ENCODE data around the gene RPRD2. TPM values are rescaled to one million over a fixed set of nuclear protein-coding genes. Genes with fewer than 3 reads are reported as not detected.

Gene RPRD2
- total RNA-seq, 2 donors from 2014 or later: 23.1 to 26.0 TPM

DNA sequence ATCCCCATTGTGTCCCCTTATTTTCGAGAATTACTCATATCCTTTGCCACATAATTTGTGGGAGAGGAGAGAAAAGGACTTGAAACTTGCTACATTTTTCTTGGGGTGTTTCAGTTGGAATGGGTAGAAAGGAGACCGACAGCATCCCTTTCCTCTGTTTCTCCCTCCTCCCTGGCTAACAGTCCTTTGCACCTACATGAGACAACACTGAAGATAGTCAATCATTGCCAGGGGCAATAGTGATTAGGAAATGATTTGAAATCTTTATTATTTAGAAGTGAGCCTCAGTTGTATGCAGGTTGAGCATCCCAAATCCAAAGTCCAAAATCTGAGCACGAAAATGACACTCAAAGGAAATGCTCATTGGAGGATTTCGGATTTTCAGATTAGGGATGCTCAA lies 115.4 kb downstream of the RPRD2 start:
- no peak for ATAC-seq
- no peaks in the 10 kb centered on the region for H3K9me3 Mint-ChIP-seq
- no peak for DNase-seq (ENCODE audit: low spot score in 2 of 2)
- H3K27ac Mint-ChIP-seq: no peak overlapping the region
- no peaks in the 10 kb centered on the region for H3K36me3 Mint-ChIP-seq

DNA sequence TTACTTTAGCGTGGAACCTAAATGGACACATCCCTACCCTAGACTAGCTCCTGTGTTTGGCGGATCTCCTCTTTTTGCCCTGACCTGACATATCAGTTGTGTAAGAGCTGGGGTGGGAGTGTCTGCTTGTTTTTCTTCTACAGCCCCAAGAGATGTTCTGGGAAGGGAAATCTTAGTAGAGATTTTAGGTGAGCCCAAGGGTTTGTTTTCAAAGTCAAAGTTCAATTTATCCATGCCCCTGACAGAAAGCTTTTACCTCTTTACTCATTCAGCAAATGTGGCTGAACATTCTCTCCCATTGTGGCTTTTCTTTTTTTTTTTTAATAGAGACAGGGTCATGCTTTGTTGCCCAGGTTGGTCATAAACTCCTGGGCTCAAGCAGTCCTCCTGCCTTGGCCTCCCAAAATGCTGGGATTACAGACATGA lies 116.0 kb downstream of the RPRD2 start:
- no peak for DNase-seq (ENCODE audit: low spot score in 2 of 2)
- no peaks in the 10 kb centered on the region for H3K36me3 Mint-ChIP-seq
- no peaks in the 10 kb centered on the region for H3K9me3 Mint-ChIP-seq
- ATAC-seq: no peak
- no peak overlapping the region for H3K27ac Mint-ChIP-seq

DNA sequence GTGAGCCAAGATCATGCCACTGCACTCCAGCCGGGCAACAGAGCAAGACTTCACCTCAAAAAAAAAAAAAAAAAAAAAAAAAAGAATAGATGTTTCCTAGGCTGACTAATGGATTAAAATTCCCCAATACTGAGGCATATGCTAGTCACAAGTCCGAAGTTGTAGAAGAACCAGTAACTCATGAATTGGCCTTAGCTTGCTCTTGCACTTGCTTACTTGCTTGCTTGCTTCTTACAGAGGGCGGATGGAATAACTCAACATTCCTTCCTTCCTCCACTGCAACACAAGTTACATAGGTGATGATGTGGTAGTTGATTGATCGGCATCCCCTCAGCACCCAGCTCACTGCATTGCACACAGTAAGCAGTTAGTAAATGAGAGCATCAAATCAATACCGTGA lies 120.5 kb downstream of the RPRD2 start:
- H3K9me3 Mint-ChIP-seq: no peaks in the 10 kb centered on the region
- ATAC-seq (no peak), DNase-seq (ENCODE audit: low spot score in 2 of 2) (no peak)
- peaks cover 14 to 16% of the 10 kb centered on the region in 2 donors for H3K36me3 Mint-ChIP-seq
- H3K27ac Mint-ChIP-seq: peak overlapping the region in 1 of 2 donors; percentile 5

DNA sequence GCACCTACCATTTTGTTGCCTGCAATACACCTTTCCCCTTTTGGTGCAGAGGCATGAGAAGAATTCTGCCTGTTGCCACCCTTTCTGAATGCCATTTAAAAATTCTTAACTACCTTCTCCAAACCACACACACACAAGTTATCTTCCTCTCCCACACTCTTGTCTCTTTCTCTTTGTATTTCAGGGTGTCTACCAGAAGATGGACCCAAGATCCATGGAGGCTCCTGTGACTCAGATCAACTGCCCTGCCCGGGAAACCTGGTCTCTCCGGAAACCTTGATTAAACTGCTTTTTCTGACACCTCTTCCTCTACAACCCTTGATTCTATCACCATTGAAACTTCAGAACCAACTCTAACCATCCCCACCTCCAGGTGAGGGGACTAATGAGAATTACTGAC lies 120.9 kb downstream of the RPRD2 start:
- Mint-ChIP-seq H3K36me3 (peaks cover 14 to 17% of the 10 kb centered on the region in 2 donors), H3K9me3 (no peaks in the 10 kb centered on the region), H3K27ac (peak overlapping the region in 1 of 2 donors; percentile 5)
- ATAC-seq (no peak), DNase-seq (ENCODE audit: low spot score in 2 of 2) (no peak)

DNA sequence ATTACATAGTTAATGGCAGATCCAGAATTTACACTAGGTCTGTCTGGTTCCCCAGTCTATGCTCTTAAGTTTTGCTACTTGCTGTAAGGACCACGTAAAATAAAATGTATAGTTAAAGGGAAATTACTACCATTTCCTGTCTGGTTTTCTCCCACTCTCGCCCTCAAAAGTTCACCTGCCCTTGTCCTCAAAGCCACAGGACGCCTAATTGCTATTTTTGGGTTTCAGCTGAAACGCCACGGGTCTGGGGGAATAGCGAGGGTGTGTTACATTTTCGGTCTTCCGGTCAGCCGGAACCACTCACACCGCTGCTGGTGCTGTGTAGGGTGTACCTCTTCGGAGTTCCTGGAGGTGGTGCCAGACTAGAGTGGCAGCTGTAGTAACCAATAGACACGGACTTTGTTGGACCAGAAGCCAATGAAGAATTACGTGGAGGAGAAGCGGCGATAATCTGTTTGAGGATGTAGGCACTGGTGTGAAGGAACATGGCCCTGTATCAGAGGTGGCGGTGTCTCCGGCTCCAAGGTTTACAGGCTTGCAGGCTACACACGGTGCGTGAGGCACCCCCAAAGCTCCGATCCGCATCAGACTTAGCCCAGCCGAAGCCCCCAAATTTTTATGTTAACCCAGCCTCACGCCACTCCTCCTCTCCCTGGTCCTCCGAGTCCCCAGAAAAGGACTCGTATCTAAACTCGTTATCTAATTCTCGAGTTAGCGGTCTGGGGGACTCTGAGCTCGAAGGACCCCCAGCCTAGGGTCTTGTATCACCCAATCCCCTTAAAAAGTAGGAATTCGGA lies 123.2 kb downstream of the RPRD2 start, which contains the start of gene TARS2:
TSS of gene TARS2 (plus strand) at position 454 of the 797 bp plus-strand sequence. CDS start at position 486, 32 bp downstream.
- ATAC-seq (peak; percentile 100), DNase-seq (ENCODE audit: low spot score in 2 of 2) (peak; percentile 97)
- Mint-ChIP-seq H3K9me3 (no peaks in the 10 kb centered on the region), H3K36me3 (peaks cover 22 to 26% of the 10 kb centered on the region in 2 donors), H3K27ac (peak within 1 kb of the TSS; percentile 97 to 99)

DNA sequence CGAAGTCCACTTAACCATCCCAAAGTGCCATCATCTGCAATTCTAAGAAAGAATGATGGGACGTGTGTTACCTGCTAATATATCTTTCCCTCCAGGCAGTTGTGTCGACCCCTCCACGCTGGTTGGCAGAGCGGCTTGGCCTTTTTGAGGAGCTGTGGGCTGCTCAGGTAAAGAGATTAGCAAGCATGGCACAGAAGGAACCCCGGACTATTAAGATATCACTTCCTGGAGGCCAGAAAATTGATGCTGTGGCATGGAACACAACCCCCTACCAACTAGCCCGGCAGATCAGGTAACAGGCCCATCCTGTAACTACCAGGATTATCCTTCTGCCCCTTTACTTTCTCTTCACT lies 123.8 kb downstream of the RPRD2 start:
- DNase-seq (ENCODE audit: low spot score in 2 of 2) (no peak), ATAC-seq (no peak)
- H3K36me3 Mint-ChIP-seq: peaks cover 22 to 30% of the 10 kb centered on the region in 2 donors
- peak overlapping the region; percentile 97 to 99 for H3K27ac Mint-ChIP-seq
- H3K9me3 Mint-ChIP-seq: no peaks in the 10 kb centered on the region

DNA sequence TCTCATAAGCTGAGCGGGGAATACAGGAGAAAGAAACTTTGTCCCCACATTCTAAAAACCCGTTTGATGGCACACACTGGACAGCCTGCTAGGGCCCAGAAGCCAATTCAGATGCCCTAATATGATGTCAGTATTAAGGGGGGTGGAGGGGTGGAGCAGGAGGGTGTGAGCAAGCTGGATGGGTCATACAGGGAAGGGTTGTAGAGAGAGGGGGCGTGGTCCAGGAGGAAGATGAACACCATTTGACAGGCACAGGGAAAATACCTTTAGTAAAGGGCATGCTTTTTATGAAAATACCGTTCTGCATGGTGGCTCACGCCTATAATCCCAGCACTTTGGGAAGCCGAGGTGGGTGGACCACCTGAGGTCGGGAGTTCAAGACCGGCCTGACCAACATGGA lies 129.2 kb downstream of the RPRD2 start:
- ATAC-seq (peak in 1 of 2 donors; percentile 71), DNase-seq (ENCODE audit: low spot score in 2 of 2) (no peak)
- Mint-ChIP-seq H3K27ac (no peak overlapping the region), H3K9me3 (no peaks in the 10 kb centered on the region), H3K36me3 (peaks cover 14 to 16% of the 10 kb centered on the region in 2 donors)

DNA sequence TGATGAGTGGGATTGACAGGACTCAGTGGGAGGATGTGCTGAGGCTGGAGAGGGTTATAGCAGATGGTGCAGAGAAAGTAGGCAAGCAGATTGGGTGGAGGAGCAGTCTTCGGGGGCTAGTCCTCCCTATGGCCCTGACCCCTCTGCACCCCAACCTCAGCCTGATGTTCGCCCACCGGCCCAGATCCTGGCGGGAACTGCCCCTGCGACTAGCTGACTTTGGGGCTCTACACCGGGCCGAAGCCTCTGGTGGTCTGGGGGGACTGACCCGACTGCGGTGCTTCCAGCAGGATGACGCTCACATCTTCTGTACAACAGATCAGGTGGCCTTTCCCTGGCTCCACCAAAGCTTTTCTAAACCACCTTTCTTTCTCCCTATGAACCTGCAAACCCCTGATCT lies 134.4 kb downstream of the RPRD2 start:
- no peaks in the 10 kb centered on the region for H3K9me3 Mint-ChIP-seq
- no peak for DNase-seq (ENCODE audit: low spot score in 2 of 2)
- H3K36me3 Mint-ChIP-seq: no peaks in the 10 kb centered on the region
- no peak overlapping the region for H3K27ac Mint-ChIP-seq
- no peak for ATAC-seq

DNA sequence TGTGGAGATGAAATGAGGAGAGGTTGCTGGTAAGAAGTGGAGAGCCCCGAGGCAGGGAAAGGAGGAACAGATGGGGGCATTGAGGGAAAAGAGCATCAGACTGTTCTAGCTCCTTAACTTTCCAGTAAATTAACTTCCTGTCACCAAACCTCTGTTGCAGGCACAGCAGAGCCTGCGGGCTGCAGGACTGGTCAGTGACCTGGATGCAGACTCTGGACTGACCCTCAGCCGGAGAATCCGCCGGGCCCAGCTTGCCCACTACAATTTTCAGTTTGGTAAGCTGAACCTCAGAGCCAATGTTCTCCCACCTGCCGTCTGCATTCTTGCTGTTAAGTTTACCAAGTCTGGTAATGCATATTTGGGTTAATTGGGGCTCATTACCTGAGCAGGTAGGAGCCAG lies 141.5 kb downstream of the RPRD2 start:
- no peak for ATAC-seq
- Mint-ChIP-seq H3K9me3 (no peaks in the 10 kb centered on the region), H3K27ac (peak overlapping the region; percentile 12 to 39), H3K36me3 (no peaks in the 10 kb centered on the region)
- no peak for DNase-seq (ENCODE audit: low spot score in 2 of 2)

DNA sequence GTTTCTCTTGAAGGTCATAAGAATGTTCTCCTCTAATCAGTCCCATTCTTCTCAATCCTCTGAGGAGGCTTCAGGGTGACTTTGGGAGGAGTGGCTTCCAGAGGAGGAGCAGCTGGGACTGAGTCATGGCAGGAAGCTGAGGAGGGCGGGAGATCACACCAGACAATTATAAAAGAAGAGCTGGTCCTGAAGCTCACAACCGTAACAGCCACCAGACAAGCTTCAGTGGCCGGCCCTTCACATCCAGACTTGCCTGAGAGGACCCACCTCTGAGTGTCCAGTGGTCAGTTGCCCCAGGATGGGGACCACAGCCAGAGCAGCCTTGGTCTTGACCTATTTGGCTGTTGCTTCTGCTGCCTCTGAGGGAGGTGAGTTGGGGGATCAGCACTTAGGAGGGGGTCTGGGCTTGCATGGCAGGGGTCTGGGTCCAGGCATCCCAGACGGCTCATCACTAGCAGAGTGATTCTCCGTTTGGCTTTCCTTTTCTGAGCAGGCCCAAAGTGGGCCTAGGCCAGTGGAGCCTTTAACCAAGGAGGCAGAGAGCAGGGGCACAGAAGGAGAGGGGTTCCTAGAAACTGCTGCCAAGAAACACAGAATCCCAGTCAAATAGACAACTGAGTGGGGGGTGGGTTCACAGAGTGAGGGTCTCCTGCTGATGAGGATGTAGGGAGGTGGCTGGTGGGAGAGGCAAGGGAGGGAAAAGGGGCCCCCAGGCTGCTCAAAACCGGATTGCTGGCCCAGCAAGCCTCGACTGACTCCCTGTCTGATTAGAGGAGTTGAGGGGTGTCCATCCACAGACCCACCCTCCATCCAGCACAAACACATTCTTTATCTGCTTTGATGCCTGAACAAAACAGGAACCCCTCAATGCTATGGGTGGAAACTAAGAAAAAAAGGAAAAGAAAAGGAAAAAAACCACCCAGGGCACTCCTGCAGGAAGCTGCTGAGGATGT lies 144.2 kb downstream of the RPRD2 start, which contains the start of gene ECM1:
TSS of gene ECM1 (plus strand) at position 198 of the 953 bp plus-strand sequence. CDS start at position 299, 101 bp downstream.
- Mint-ChIP-seq H3K36me3 (no peaks in the 10 kb centered on the region), H3K27ac (peak within 1 kb of the TSS; percentile 52 to 75), H3K9me3 (no peaks in the 10 kb centered on the region)
- DNase-seq (ENCODE audit: low spot score in 2 of 2): no peak
- peak in 1 of 2 donors; percentile 39 for ATAC-seq

DNA sequence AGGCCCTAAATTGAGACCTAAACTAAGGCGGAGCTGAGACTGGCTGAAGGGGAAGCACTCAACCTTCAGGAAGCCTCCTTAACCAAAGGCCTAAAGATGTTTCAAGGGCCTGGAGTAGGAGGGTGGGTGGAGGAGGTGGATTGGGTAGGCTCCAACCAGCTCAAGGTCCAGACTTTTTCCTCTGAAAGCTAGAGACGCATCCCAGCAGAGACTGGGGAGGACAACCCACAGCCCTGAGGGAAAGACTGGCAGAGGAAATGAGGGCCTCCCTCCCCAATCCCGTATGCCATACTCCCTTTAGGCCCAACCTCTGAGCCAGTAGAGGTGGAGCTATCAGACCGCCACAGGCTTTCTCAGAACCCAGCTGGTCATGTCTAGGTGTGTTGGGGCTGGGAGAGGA lies 145.0 kb downstream of the RPRD2 start:
- no peaks in the 10 kb centered on the region for H3K9me3 Mint-ChIP-seq
- peak overlapping the region; percentile 1 to 52 for H3K27ac Mint-ChIP-seq
- ATAC-seq (no peak), DNase-seq (ENCODE audit: low spot score in 2 of 2) (no peak)
- no peaks in the 10 kb centered on the region for H3K36me3 Mint-ChIP-seq

DNA sequence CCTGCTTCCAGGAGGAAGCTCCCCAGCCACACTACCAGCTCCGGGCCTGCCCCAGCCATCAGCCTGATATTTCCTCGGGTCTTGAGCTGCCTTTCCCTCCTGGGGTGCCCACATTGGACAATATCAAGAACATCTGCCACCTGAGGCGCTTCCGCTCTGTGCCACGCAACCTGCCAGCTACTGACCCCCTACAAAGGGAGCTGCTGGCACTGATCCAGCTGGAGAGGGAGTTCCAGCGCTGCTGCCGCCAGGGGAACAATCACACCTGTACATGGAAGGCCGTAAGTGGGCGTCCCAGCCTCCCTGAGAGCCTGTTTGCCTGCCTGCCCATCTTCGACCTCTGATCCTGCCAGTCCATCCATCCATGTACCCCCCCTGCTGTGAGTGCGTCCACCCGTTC lies 147.6 kb downstream of the RPRD2 start:
- DNase-seq (ENCODE audit: low spot score in 2 of 2) (no peak), ATAC-seq (no peak)
- Mint-ChIP-seq H3K27ac (peak overlapping the region; percentile 26 to 41), H3K9me3 (no peaks in the 10 kb centered on the region), H3K36me3 (no peaks in the 10 kb centered on the region)

DNA sequence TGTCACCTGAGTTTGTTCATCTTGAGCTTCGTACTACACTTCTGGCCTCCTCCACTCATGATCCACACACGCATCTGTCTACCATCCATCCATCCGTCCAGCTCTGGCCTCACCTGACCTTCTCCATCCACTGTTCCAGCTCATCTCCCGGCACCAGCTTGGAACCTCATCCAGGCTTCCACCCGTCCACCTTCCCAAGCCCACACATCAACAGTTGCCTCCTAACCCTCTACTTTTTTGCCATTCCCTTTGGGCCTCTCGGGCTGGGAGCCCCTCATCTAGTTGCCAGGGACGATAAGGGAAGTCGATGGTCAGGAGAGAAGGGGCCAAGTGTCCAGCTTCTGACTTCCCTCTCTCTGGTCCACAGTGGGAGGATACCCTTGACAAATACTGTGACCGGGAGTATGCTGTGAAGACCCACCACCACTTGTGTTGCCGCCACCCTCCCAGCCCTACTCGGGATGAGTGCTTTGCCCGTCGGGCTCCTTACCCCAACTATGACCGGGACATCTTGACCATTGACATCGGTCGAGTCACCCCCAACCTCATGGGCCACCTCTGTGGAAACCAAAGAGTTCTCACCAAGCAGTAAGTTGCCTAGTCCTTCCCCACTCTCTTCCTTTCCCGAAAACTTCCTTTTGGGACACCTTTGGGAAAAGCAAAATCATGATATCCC lies 148.2 kb downstream of the RPRD2 start:
- Mint-ChIP-seq H3K36me3 (no peaks in the 10 kb centered on the region), H3K9me3 (no peaks in the 10 kb centered on the region), H3K27ac (peak overlapping the region; percentile 26 to 41)
- DNase-seq (ENCODE audit: low spot score in 2 of 2) (no peak), ATAC-seq (no peak)

DNA sequence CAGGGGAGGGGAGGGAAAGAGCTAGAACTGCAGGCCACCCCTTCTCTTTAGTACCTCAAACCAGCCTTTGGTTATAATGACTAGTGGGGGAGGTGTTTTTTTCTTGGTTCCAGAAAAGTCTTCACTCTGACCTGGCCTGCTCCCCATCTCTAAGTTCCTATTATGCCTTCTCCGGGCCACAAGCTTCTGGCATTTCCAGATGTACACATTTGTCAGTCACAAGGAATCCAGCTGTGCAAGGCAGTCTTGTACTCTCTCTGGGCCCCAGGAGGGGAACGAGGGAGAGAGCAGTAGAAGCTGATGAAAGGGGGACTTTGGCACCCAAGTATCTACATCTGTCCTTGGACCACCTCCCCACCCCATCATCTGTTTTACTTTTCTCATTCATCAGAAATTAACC lies 148.9 kb downstream of the RPRD2 start:
- no peaks in the 10 kb centered on the region for H3K36me3 Mint-ChIP-seq
- no peak overlapping the region for H3K27ac Mint-ChIP-seq
- DNase-seq (ENCODE audit: low spot score in 2 of 2): no peak
- ATAC-seq: no peak
- no peaks in the 10 kb centered on the region for H3K9me3 Mint-ChIP-seq

DNA sequence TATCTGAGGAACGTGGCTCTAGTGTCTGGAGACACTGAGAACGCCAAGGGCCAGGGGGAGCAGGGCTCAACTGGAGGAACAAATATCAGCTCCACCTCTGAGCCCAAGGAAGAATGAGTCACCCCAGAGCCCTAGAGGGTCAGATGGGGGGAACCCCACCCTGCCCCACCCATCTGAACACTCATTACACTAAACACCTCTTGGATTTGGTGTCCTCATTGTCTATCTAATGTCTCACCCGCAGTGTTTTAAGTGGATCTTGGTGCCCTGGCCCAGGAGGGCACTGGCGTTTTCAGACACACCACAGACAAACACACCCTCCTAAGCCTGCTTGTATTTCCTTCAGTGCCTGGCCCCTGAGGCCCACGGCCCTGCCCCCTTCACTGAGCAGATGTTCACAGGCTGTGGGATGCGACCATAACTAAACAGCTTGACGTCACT lies 149.4 kb downstream of the RPRD2 start:
- H3K36me3 Mint-ChIP-seq: no peaks in the 10 kb centered on the region
- ATAC-seq: no peak
- no peak for DNase-seq (ENCODE audit: low spot score in 2 of 2)

DNA sequence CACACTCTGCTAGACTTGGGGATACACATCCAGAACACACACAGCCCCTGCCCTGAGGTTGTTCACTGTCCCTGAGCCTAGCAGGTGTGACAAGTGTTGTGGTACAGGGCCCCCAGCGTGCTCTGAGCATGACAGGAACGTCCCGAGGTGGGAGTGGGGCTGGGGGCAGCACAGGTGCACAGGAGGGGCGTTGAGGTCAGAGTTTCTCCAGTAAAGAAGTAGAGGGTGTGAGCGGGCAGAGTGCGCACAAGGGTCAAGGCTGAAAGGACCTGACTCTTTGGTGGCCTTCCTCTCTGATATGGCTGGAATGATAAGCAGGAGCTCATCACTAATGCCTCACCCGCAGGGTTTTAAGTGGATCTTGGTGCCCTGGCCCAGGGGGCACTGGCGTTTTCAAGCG lies 150.3 kb downstream of the RPRD2 start:
- ATAC-seq (no peak), DNase-seq (ENCODE audit: low spot score in 2 of 2) (no peak)
- no peaks in the 10 kb centered on the region for H3K36me3 Mint-ChIP-seq
- no peaks in the 10 kb centered on the region for H3K9me3 Mint-ChIP-seq
- H3K27ac Mint-ChIP-seq: peak overlapping the region in 1 of 2 donors; percentile 77

More for the DNA sequence above, 149.4 kb downstream of the RPRD2 start:
- Mint-ChIP-seq H3K27ac (no peak overlapping the region), H3K9me3 (no peaks in the 10 kb centered on the region)
